GM10266 (cell line): ENCODE results near the gene GPX4.

ENCODE experiments used
- DNase-seq: peaks from one replicate; pipeline ENCODE4 v3.0.0; 2012; ENCODE audit errors: extremely low spot score
- CTCF ChIP-seq: IDR thresholded peaks from 2 replicates; pipeline ENCODE4 v1.5.1; 2012; ENCODE audit warnings: mild to moderate bottlenecking, low read depth; ENCODE audit not compliant: control insufficient read depth, insufficient read depth; ENCODE audit errors: missing control alignments

The GPX4 gene

GRCh38 chr19:1065606-1066109 lies 38.1 kb upstream of the GPX4 start:
- DNase-seq, result no peak
- no peak for TF ChIP-seq CTCF

- no peak for DNase-seq
- no peak for TF ChIP-seq CTCF
Observed at GRCh38 chr19:1066251-1066747, 37.5 kb upstream of the GPX4 start.

- peak; percentile 93 for DNase-seq
- no peak for TF ChIP-seq CTCF
Observed at GRCh38 chr19:1066748-1067340, 37.0 kb upstream of the GPX4 start, which contains the start of gene ARHGAP45. TSS of gene ARHGAP45 (plus strand) at chr19:1067167. CDS start at chr19:1067406, 239 bp downstream.

- peak; percentile 82 for DNase-seq
- no peak for TF ChIP-seq CTCF
Observed at GRCh38 chr19:1067341-1067957, 36.3 kb upstream of the GPX4 start.

- peak; percentile 71 for DNase-seq
- TF ChIP-seq CTCF, result no peak
Observed at GRCh38 chr19:1068009-1069001, 35.5 kb upstream of the GPX4 start.

- no peak for TF ChIP-seq CTCF
- DNase-seq, result peak; percentile 73
Observed at GRCh38 chr19:1069009-1069779, 34.6 kb upstream of the GPX4 start.
